AG04449 (cell line): ENCODE data around the gene MATN1.

Source experiments
- CTCF ChIA-PET: fragments of 350-600 bp; formaldehyde crosslinking; extraction: SDS; loops from one replicate; lab custom pipeline; 2021; ENCODE audit warnings: antibody characterized with exemption; lab: Yijun Ruan, JAX
- POLR2A ChIA-PET: fragments of 400-600, 350-600 bp; formaldehyde crosslinking; extraction: SDS; loops from one replicate; lab custom pipeline; 2020; ENCODE audit warnings: antibody characterized with exemption, inconsistent platforms; lab: Yijun Ruan, JAX
- DNase-seq: peaks from one replicate; pipeline ENCODE4 v3.0.0-alpha.2; 2010; ENCODE audit warnings: low read depth, low spot score
- H3K4me3 ChIP-seq: 2 replicates; pipeline ENCODE4 v1.5.1; 2011; ENCODE audit warnings: low read depth, mild to moderate bottlenecking, control low read depth, low read length
- CTCF ChIP-seq: IDR thresholded peaks from one replicate; pipeline ENCODE4 v1.5.1; 2011; ENCODE audit warnings: mild to moderate bottlenecking, moderate library complexity, low read length, control low read depth, inconsistent platforms; ENCODE audit not compliant: insufficient read depth; ENCODE audit errors: missing control alignments

MATN1 gene

DNA sequence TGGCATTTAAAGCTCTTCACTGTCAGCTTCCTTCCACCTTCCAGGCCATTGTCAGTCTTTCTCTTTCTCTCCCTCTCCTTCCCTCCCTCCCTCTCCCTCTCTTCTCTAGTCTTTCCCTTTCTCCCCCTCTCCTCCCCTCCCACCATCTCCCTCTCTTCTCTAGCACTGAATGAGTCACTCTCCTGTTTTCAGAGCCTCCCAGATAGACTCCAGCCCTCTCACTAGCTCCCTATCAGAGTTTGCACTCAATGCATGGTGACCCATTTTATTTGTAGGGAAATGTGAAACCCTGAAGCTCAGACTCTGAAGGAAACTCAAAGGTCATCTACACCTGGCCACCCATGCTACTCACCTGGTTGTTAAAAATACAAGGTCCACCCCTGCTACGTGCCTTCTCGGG is 4.4 kb upstream of the MATN1 start:
- DNase-seq = no peak
- no peak overlapping the region for H3K4me3 ChIP-seq
- POLR2A ChIA-PET = interaction anchor here (0.6 to 1.9 kb wide), 4 partner anchors 9 to 1413 kb away, joined by 3 to 5 read pairs (median 4); no protein-coding TSS in a partner anchor
- CTCF ChIA-PET = interaction anchor here (1.1 to 19.4 kb wide), 8 partner anchors 8 to 200 kb away, joined by 3 to 943 read pairs (median 7); no protein-coding TSS in a partner anchor
- TF ChIP-seq CTCF = no peak

- TF ChIP-seq CTCF = no peak
- H3K4me3 ChIP-seq = no peak overlapping the region
- ChIA-PET CTCF (interaction anchor here (1.1 to 19.4 kb wide), 10 partner anchors 7 to 201 kb away, joined by 3 to 943 read pairs (median 5); no protein-coding TSS in a partner anchor), POLR2A (interaction anchor here (0.6 to 1.9 kb wide), 3 partner anchors 9 to 1413 kb away, joined by 4 to 5 read pairs (median 5); no protein-coding TSS in a partner anchor)
- DNase-seq = no peak
Observed at GRCh38 chr1:30726773-30727684, 3.6 kb upstream of the MATN1 start.

GRCh38 chr1:30726236-30726635 is 2.9 kb upstream of the MATN1 start:
- DNase-seq = no peak
- no peak overlapping the region for H3K4me3 ChIP-seq
- CTCF ChIA-PET = interaction anchor here (1.5 to 19.4 kb wide), 4 partner anchors 43 to 185 kb away, joined by 3 to 943 read pairs (median 70); no protein-coding TSS in a partner anchor
- POLR2A ChIA-PET = no interaction called here
- no peak for TF ChIP-seq CTCF

GRCh38 chr1:30725450-30726095 is 2.2 kb upstream of the MATN1 start:
- no peak overlapping the region for H3K4me3 ChIP-seq
- DNase-seq = no peak
- TF ChIP-seq CTCF = no peak
- ChIA-PET CTCF (interaction anchor here (1.0 to 19.4 kb wide), 9 partner anchors 8 to 186 kb away, joined by 3 to 943 read pairs (median 8); no protein-coding TSS in a partner anchor), POLR2A (no interaction called here)

DNA sequence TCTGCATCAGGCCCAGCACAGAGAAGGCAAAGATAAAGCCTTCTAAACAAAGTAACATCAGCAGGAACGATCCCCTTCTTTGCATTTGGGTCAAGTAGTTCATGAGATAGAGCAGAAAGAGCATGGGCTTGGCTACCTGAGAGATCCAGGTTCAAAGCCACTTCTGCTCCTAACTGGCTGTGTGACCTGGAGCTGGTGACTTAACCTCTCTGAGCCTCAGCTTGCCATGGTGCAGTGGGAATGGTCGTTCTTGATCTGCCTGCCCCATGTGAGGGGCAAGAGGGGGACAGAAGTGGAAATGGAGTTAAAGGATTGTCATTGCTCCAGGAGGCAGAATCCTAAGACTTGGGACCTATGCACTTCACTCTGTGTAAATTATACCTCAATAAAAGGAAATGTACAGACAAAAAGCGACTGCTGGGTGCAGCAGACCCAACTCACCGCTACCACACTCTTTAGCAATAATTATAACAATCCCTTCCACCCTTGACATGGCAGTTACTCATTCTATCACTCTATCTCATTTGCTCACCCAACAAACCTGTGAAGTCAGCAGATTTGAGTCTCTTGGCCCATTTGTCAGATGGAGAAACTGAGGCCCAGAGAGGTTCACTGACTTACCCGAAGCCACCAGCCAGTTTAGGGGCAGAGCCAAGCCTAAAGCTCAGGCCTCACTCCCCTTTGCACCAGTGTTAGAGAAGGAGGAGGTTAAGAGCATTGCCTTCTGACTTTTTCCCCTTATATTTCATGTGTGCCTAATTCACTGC is 1.5 kb upstream of the MATN1 start:
- DNase-seq = no peak
- TF ChIP-seq CTCF = no peak
- CTCF ChIA-PET = interaction anchor here (1.0 to 19.4 kb wide), 12 partner anchors 9 to 187 kb away, joined by 3 to 943 read pairs (median 6); no protein-coding TSS in a partner anchor
- no peak overlapping the region for H3K4me3 ChIP-seq
- POLR2A ChIA-PET = no interaction called here
